NCI-H82 treated with DMSO at 0.1 percent for 48 hours (cell line): ENCODE data around the gene KCNJ4.
"Not testable (repeated sequence)": the region's sequence is repeated elsewhere in the genome, so short reads cannot be mapped to it uniquely, and the experiment has no call there.

Experiments used
- DNase-seq: peaks from one replicate; lab custom pipeline; 2025; ENCODE audit not compliant: unreplicated experiment; lab: John Stamatoyannopoulos, UW

KCNJ4 gene

DNA sequence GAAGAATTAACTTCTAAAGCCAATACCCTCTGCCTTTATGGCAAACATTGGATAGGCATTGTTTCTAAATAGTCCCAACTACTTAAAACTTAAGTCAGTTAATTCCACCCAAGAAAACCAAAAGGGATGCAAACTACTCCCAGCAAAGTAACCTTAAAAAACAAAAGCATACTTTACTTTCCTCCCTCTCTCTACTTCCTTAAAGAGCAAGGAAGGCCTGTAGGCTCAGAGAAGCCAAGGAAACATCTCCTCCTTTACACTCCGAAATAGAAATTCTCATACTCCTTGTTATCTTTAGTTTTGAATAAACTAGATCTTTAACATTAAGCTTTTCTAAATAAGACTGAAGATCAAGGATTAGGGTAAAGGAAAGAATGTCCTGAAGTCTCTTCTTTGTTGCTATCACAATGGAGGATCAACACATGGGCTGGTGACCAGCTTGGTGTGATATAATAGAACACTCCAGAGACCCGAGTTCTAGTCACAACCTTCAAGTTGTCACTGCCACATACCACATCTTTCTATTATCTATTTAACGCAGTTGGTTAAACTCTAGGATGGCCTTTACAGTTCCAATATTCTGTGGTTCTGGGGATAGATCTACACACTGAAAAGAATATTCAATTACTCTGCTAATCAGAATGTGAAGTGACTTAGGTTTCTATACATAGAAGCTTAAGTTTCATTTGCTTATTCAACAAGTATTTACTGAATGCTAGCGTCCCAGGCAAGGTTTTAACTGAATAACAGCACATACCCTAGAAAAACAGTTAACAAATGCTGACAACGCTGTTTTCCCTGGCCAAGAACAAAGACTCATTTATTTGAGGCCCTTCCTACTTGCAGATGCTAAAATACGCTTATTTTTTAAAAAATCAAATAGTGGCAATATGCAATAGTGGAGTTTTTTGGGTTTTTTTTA is 66.2 kb downstream of the KCNJ4 start:
- not testable (repeated sequence) for DNase-seq

GRCh38 chr22:38386918-38387317 is 68.1 kb downstream of the KCNJ4 start:
- DNase-seq = not testable (repeated sequence)

- no peak for DNase-seq
Observed at GRCh38 chr22:38383417-38383816, 71.6 kb downstream of the KCNJ4 start.

- not testable (repeated sequence) for DNase-seq
Observed at GRCh38 chr22:38381371-38381770, 73.6 kb downstream of the KCNJ4 start.
